Activated B cell treated with CpG ODN at 0.5 μM for 24 hours (primary cell): Measurements from ENCODE around the gene LCNL1. TPM values are rescaled to one million over a fixed set of nuclear protein-coding genes. Genes with fewer than 3 reads are reported as not detected.

ENCODE experiments used
- ATAC-seq: fragments of 200-7000 bp; cut with Tn5 transposase; one replicate; pipeline ENCODE4 v1.10.0; 2021; ENCODE audit warnings: low read depth, mild to moderate bottlenecking, moderate library complexity
- CTCF ChIA-PET: fragments of 350-600 bp; sonication (Branson Sonifier 250); formaldehyde crosslinking; loops from one replicate; lab custom pipeline; 2021; ENCODE audit warnings: antibody characterized with exemption; lab: Charles Lee
- POLR2A ChIA-PET: fragments of 350-600 bp; sonication (Branson Sonifier 250); formaldehyde crosslinking; loops from one replicate; lab custom pipeline; 2021; ENCODE audit warnings: antibody characterized with exemption; lab: Charles Lee
- DNase-seq: peaks from one replicate; pipeline ENCODE4 v3.0.0; 2022
- H3K27ac Mint-ChIP-seq: one replicate; pipeline ENCODE4 v1.8.0; 2020; ENCODE audit warnings: mixed read lengths
- H3K27me3 Mint-ChIP-seq: one replicate; pipeline ENCODE4 v1.8.0; 2021; ENCODE audit warnings: mixed read lengths
- H3K36me3 Mint-ChIP-seq: one replicate; pipeline ENCODE4 v1.8.0; 2021; ENCODE audit warnings: low read depth, mixed read lengths
- H3K4me1 Mint-ChIP-seq: one replicate; pipeline ENCODE4 v1.8.0; 2021; ENCODE audit warnings: mixed read lengths
- H3K4me3 Mint-ChIP-seq: one replicate; pipeline ENCODE4 v1.8.0; 2020; ENCODE audit warnings: mild to moderate bottlenecking, mixed read lengths
- H3K9me3 Mint-ChIP-seq: one replicate; pipeline ENCODE4 v1.8.0; 2020; ENCODE audit warnings: mixed read lengths
- CTCF ChIP-seq: fragments of 200-600 bp; IDR thresholded peaks from one replicate; pipeline ENCODE4 v1.8.0; 2022; ENCODE audit warnings: antibody characterized with exemption, mild to moderate bottlenecking
- intact Hi-C: fragments of 100-400 bp; cut with micrococcal nuclease; formaldehyde crosslinking; loops from one replicate; pipeline ENCODE4 v1.15.1; 2024
- total RNA-seq: library from RNA; stranded (reverse); gene quantifications from 2 replicates; pipeline ENCODE4 v1.2.3, GENCODE V29; 2022

The LCNL1 gene
- total RNA-seq, 1 donor from 2014 or later: not detected

- Mint-ChIP-seq H3K36me3 (no peaks in the 10 kb centered on the region), H3K9me3 (no peaks in the 10 kb centered on the region), H3K27ac (no peak overlapping the region), H3K4me3 (no peak overlapping the region), H3K27me3 (peaks cover 15% of the 10 kb centered on the region), H3K4me1 (no peaks in the 10 kb centered on the region)
- ChIA-PET CTCF (interaction anchor here (1.7 kb wide), 1 partner anchor 60 kb away, joined by 3 read pairs; no protein-coding TSS in a partner anchor), POLR2A (no interaction called here)
- ATAC-seq (no peak), DNase-seq (no peak)
- TF ChIP-seq CTCF: no peak
- intact Hi-C loops: no loop called here
These were observed 7.1 kb upstream of the LCNL1 start for GRCh38 chr9:136975644-136976043.

- no peak within 1 kb of the TSS for H3K27ac Mint-ChIP-seq
- H3K4me3 Mint-ChIP-seq: no peak within 1 kb of the TSS
- ChIA-PET POLR2A (no interaction called here), CTCF (no interaction called here)
- ATAC-seq (no peak), DNase-seq (no peak)
- peaks cover 28% of the 10 kb centered on the region for H3K27me3 Mint-ChIP-seq
- no peaks in the 10 kb centered on the region for H3K36me3 Mint-ChIP-seq
- TF ChIP-seq CTCF: no peak
- H3K4me1 Mint-ChIP-seq: no peaks in the 10 kb centered on the region
- H3K9me3 Mint-ChIP-seq: no peaks in the 10 kb centered on the region
- intact Hi-C loops: no loop called here
These were observed 5.6 kb upstream of the LCNL1 start, which contains the start of gene PTGDS for GRCh38 chr9:136977223-136977622. TSS of gene PTGDS (plus strand) at chr9:136977504. CDS start at chr9:136977579, 75 bp downstream.

- peaks cover 29% of the 10 kb centered on the region for H3K27me3 Mint-ChIP-seq
- DNase-seq (no peak), ATAC-seq (no peak)
- no peaks in the 10 kb centered on the region for H3K36me3 Mint-ChIP-seq
- no peak overlapping the region for H3K4me3 Mint-ChIP-seq
- POLR2A ChIA-PET: interaction anchor here (0.9 kb wide), 1 partner anchor 15 kb away, joined by 10 read pairs; the partner anchor contains the start of gene PAXX
- CTCF ChIA-PET: no interaction called here
- H3K27ac Mint-ChIP-seq: no peak overlapping the region
- no peak for TF ChIP-seq CTCF
- H3K4me1 Mint-ChIP-seq: no peaks in the 10 kb centered on the region
- intact Hi-C loops: loop anchor here (1.0 kb wide), 1 partner anchor 15 kb away; the partner anchor contains the start of gene PAXX
- no peaks in the 10 kb centered on the region for H3K9me3 Mint-ChIP-seq
These were observed 5.1 kb upstream of the LCNL1 start for GRCh38 chr9:136977649-136978072.

- POLR2A ChIA-PET: interaction anchor here (0.6 to 0.9 kb wide), 3 partner anchors 14 to 68 kb away, joined by 3 to 10 read pairs (median 4); partner anchors contain the start of gene PAXX
- Mint-ChIP-seq H3K27ac (no peak overlapping the region), H3K27me3 (peaks cover 29% of the 10 kb centered on the region), H3K4me1 (no peaks in the 10 kb centered on the region), H3K36me3 (no peaks in the 10 kb centered on the region), H3K9me3 (no peaks in the 10 kb centered on the region), H3K4me3 (no peak overlapping the region)
- DNase-seq (no peak), ATAC-seq (peak; percentile 75)
- CTCF ChIA-PET: no interaction called here
- TF ChIP-seq CTCF: no peak
- intact Hi-C loops: loop anchor here (1.0 kb wide), 1 partner anchor 14 kb away; the partner anchor contains the start of gene PAXX
These were observed 4.5 kb upstream of the LCNL1 start for GRCh38 chr9:136978073-136978864.
